HUES6 (cell line): ENCODE data around the gene ATRX.
"Not testable (repeated sequence)": the region's sequence is repeated elsewhere in the genome, so short reads cannot be mapped to it uniquely, and the experiment has no call there.

Experiments
- H3K27ac ChIP-seq: 2 replicates; pipeline ENCODE4 v1.7.0; 2013; ENCODE audit warnings: low read depth, mild to moderate bottlenecking, low read length, inconsistent platforms
- H3K27me3 ChIP-seq: 2 replicates; pipeline ENCODE4 v1.6.1; 2013; ENCODE audit warnings: low read length; ENCODE audit not compliant: control insufficient read depth, insufficient read depth
- H3K36me3 ChIP-seq: 2 replicates; pipeline ENCODE4 v1.6.1; 2013; ENCODE audit warnings: low read length; ENCODE audit not compliant: control insufficient read depth, insufficient read depth
- H3K4me1 ChIP-seq: 2 replicates; pipeline ENCODE4 v1.6.1; 2013; ENCODE audit warnings: low read length; ENCODE audit not compliant: control insufficient read depth, insufficient read depth
- H3K4me3 ChIP-seq: 2 replicates; pipeline ENCODE4 v1.5.1; 2013; ENCODE audit warnings: low read depth, low read length
- H3K9ac ChIP-seq: one replicate; pipeline ENCODE4 v1.6.1; 2013; ENCODE audit warnings: mild to moderate bottlenecking, low read length
- H3K9me3 ChIP-seq: 2 replicates; pipeline ENCODE4 v1.6.1; 2013; ENCODE audit warnings: low read depth, low read length; ENCODE audit not compliant: control insufficient read depth, insufficient read depth

The ATRX gene

GRCh38 chrX:77786365-77786680 lies 307 bp upstream of the ATRX start:
- peak overlapping the region; percentile 99 for H3K9ac ChIP-seq
- H3K27me3 ChIP-seq = no peaks in the 10 kb centered on the region
- H3K4me3 ChIP-seq = peak overlapping the region; percentile 90
- H3K4me1 ChIP-seq = no peaks in the 10 kb centered on the region
- H3K9me3 ChIP-seq = peaks cover 4% of the 10 kb centered on the region; the same call in 1 of the 2 replicates
- 0 out of 2 replicates have a peak overlapping the region, but pooled peaks have one; percentile 96 for H3K27ac ChIP-seq
- no peaks in the 10 kb centered on the region for H3K36me3 ChIP-seq

- no peaks in the 10 kb centered on the region for H3K27me3 ChIP-seq
- no peak overlapping the region for H3K4me3 ChIP-seq
- H3K9ac ChIP-seq = no peak overlapping the region
- no peaks in the 10 kb centered on the region for H3K4me1 ChIP-seq
- H3K27ac ChIP-seq = no peak overlapping the region
- H3K9me3 ChIP-seq = peaks cover 11% of the 10 kb centered on the region; the same call in 1 of the 2 replicates
- H3K36me3 ChIP-seq = no peaks in the 10 kb centered on the region
These were observed 6.3 kb downstream of the ATRX start for GRCh38 chrX:77779695-77780094.

- H3K27me3 ChIP-seq = no peaks in the 10 kb centered on the region
- no peak overlapping the region for H3K4me3 ChIP-seq
- no peaks in the 10 kb centered on the region for H3K36me3 ChIP-seq
- H3K4me1 ChIP-seq = no peaks in the 10 kb centered on the region
- no peak overlapping the region for H3K9ac ChIP-seq
- peaks cover 9% of the 10 kb centered on the region; the same call in 1 of the 2 replicates for H3K9me3 ChIP-seq
- no peak overlapping the region for H3K27ac ChIP-seq
These were observed 9.4 kb downstream of the ATRX start for GRCh38 chrX:77776659-77777058.

- Histone ChIP-seq H3K4me1 (no peaks in the 10 kb centered on the region), H3K9ac (no peak overlapping the region), H3K9me3 (peaks cover 18% of the 10 kb centered on the region)
These were observed 14.4 kb downstream of the ATRX start for GRCh38 chrX:77771601-77772000.

GRCh38 chrX:77768787-77769186 lies 17.2 kb downstream of the ATRX start:
- Histone ChIP-seq H3K9ac (no peak overlapping the region), H3K36me3 (peaks cover 5% of the 10 kb centered on the region; the same call in 1 of the 2 replicates), H3K27ac (no peak overlapping the region), H3K27me3 (no peaks in the 10 kb centered on the region), H3K4me3 (no peak overlapping the region), H3K4me1 (no peaks in the 10 kb centered on the region), H3K9me3 (peaks cover 22% of the 10 kb centered on the region)

More at GRCh38 chrX:77771601-77772000, 14.4 kb downstream of the ATRX start:
- Histone ChIP-seq H3K27me3 (no peaks in the 10 kb centered on the region), H3K36me3 (peaks cover 5% of the 10 kb centered on the region; the same call in 1 of the 2 replicates), H3K4me3 (no peak overlapping the region), H3K27ac (no peak overlapping the region)

- H3K9me3 ChIP-seq = peaks cover 26% of the 10 kb centered on the region
- not testable (repeated sequence) for H3K4me3 ChIP-seq, H3K27me3 ChIP-seq, H3K27ac ChIP-seq, H3K4me1 ChIP-seq, H3K36me3 ChIP-seq, H3K9ac ChIP-seq
These were observed 19.8 kb downstream of the ATRX start for GRCh38 chrX:77766212-77766611.

GRCh38 chrX:77755561-77755960 lies 30.5 kb downstream of the ATRX start:
- Histone ChIP-seq H3K27ac (no peak overlapping the region), H3K9ac (no peak overlapping the region), H3K27me3 (no peaks in the 10 kb centered on the region)

GRCh38 chrX:77753942-77754341 lies 32.1 kb downstream of the ATRX start:
- H3K9me3 ChIP-seq = peaks cover 32% of the 10 kb centered on the region
- not testable (repeated sequence) for H3K9ac ChIP-seq

More at GRCh38 chrX:77755561-77755960, 30.5 kb downstream of the ATRX start:
- H3K4me1 ChIP-seq = no peaks in the 10 kb centered on the region
- H3K9me3 ChIP-seq = peaks cover 28% of the 10 kb centered on the region
- H3K4me3 ChIP-seq = no peak overlapping the region
- peaks cover 8% of the 10 kb centered on the region; the same call in 1 of the 2 replicates for H3K36me3 ChIP-seq

GRCh38 chrX:77749695-77750094 lies 36.3 kb downstream of the ATRX start:
- Histone ChIP-seq H3K36me3 (no peaks in the 10 kb centered on the region), H3K27ac (no peak overlapping the region), H3K27me3 (no peaks in the 10 kb centered on the region), H3K9ac (no peak overlapping the region), H3K9me3 (peaks cover 14% of the 10 kb centered on the region; the same call in 1 of the 2 replicates), H3K4me3 (no peak overlapping the region), H3K4me1 (no peaks in the 10 kb centered on the region)

More at GRCh38 chrX:77753942-77754341, 32.1 kb downstream of the ATRX start:
- H3K36me3 ChIP-seq, H3K4me1 ChIP-seq, H3K27me3 ChIP-seq, H3K27ac ChIP-seq, H3K4me3 ChIP-seq: not testable (repeated sequence)

GRCh38 chrX:77743720-77744119 lies 42.3 kb downstream of the ATRX start:
- no peak overlapping the region for H3K9ac ChIP-seq
- H3K36me3 ChIP-seq = no peaks in the 10 kb centered on the region
- peaks cover 2% of the 10 kb centered on the region; the same call in 1 of the 2 replicates for H3K9me3 ChIP-seq
- H3K27me3 ChIP-seq = no peaks in the 10 kb centered on the region
- H3K4me3 ChIP-seq = no peak overlapping the region
- H3K4me1 ChIP-seq = peaks cover 10% of the 10 kb centered on the region; the same call in 1 of the 2 replicates
- H3K27ac ChIP-seq = no peak overlapping the region

GRCh38 chrX:77742788-77743476 lies 43.1 kb downstream of the ATRX start:
- H3K27ac ChIP-seq = no peak overlapping the region
- no peak overlapping the region for H3K9ac ChIP-seq

More at GRCh38 chrX:77742788-77743476, 43.1 kb downstream of the ATRX start:
- Histone ChIP-seq H3K27me3 (no peaks in the 10 kb centered on the region), H3K36me3 (no peaks in the 10 kb centered on the region), H3K9me3 (peaks cover 2% of the 10 kb centered on the region; the same call in 1 of the 2 replicates), H3K4me1 (peaks cover 10% of the 10 kb centered on the region; the same call in 1 of the 2 replicates), H3K4me3 (no peak overlapping the region)
